C4-2B (cell line): ENCODE data around the gene MEAK7.

Experiments
- CTCF ChIP-seq: fragments of 450-650 bp; conservative IDR thresholded peaks from 2 replicates; pipeline ENCODE4 v1.5.1; 2017; ENCODE audit warnings: mild to moderate bottlenecking
- ZFX ChIP-seq: fragments of 450-650 bp; IDR thresholded peaks from 2 replicates; pipeline ENCODE4 v1.6.1; 2017

GRCh38 chr16:84503751-84504395 is 586 bp downstream of the MEAK7 start:
- TF ChIP-seq CTCF, result no peak
- no peak for TF ChIP-seq ZFX
